Measurements from ENCODE around the gene SCN3B.

DNA sequence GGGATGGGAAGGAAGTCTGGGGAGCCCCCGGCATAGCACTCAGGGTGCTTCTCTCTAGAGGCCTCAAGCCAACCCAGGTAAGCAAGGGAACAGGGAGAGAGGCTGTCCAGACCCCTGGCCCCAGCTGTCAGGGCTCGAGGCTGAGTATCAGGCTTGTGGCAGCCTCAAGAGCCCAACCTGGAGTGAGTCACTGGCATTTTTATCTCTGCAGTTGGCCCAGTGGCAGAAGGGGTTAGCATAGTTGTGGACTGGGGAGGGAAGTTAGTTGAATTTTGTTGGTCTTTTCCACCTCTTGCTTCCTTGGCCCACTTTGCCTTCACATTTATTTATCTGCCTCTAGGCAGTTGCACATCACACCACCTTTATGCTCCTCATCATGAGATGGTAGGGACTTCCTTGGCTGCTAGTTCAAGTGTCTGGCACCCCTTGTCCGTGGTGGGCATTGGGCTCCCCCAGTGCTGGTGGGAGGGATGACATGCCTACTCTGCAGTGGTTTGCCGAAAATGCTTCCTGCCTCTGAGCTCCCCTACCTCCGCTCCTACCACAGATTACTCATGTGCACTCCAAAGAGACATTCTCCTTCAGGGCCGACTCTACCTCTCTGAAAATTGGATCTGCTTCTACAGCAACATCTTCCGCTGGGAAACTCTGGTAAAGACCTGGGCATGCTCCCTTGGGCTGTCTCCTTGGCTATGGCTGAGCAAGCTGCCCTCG is 60.1 kb downstream of the SCN3B start:
- TF ChIP-seq, protein P1, sequence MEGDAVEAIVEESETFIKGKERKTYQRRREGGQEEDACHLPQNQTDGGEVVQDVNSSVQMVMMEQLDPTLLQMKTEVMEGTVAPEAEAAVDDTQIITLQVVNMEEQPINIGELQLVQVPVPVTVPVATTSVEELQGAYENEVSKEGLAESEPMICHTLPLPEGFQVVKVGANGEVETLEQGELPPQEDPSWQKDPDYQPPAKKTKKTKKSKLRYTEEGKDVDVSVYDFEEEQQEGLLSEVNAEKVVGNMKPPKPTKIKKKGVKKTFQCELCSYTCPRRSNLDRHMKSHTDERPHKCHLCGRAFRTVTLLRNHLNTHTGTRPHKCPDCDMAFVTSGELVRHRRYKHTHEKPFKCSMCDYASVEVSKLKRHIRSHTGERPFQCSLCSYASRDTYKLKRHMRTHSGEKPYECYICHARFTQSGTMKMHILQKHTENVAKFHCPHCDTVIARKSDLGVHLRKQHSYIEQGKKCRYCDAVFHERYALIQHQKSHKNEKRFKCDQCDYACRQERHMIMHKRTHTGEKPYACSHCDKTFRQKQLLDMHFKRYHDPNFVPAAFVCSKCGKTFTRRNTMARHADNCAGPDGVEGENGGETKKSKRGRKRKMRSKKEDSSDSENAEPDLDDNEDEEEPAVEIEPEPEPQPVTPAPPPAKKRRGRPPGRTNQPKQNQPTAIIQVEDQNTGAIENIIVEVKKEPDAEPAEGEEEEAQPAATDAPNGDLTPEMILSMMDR (IDR thresholded peaks at IDR 0.05) = no peak
- no peak for TF ChIP-seq POLR2A (IDR thresholded peaks at IDR 0.05)
